Measurements from ENCODE around the gene ZNF189.
A peak's percentile ranks its signal among the peaks of the same experiment; 100 is the strongest.
"Not testable (repeated sequence)": the region's sequence is repeated elsewhere in the genome, so short reads cannot be mapped to it uniquely, and the experiment has no call there.

The ZNF189 gene

GRCh38 chr9:101381118-101381517 lies 17.5 kb upstream of the ZNF189 start:
- no peak overlapping the region for H3K4me3 ChIP-seq (ENCODE audit: low read length in 2 of 2)
- peaks cover 0 to 2% of the 10 kb centered on the region in 2 donors for H3K9me3 ChIP-seq (ENCODE audit: control insufficient read depth in 2 of 2, low read length in 2 of 2)
- H3K27ac ChIP-seq (ENCODE audit: low read length): no peak overlapping the region
- H3K4me1 ChIP-seq (ENCODE audit: control insufficient read depth, insufficient read depth, low read length): no peaks in the 10 kb centered on the region
- H3K27me3 ChIP-seq (ENCODE audit: control insufficient read depth in 1 of 2, insufficient read depth in 2 of 2, low read length in 2 of 2): no peaks in the 10 kb centered on the region
- H3K9ac ChIP-seq (ENCODE audit: low read length in 2 of 2): no peak overlapping the region
- no peaks in the 10 kb centered on the region for H3K36me3 ChIP-seq (ENCODE audit: control insufficient read depth in 2 of 2, insufficient read depth in 2 of 2, low read length in 2 of 2)

- H3K36me3 ChIP-seq (ENCODE audit: control insufficient read depth in 2 of 2, insufficient read depth in 2 of 2, low read length in 2 of 2): no peaks in the 10 kb centered on the region
- H3K27me3 ChIP-seq (ENCODE audit: control insufficient read depth in 1 of 2, insufficient read depth in 2 of 2, low read length in 2 of 2): no peaks in the 10 kb centered on the region
- peaks cover 0 to 2% of the 10 kb centered on the region in 2 donors for H3K9me3 ChIP-seq (ENCODE audit: control insufficient read depth in 2 of 2, low read length in 2 of 2)
- H3K4me1 ChIP-seq (ENCODE audit: control insufficient read depth, insufficient read depth, low read length): no peaks in the 10 kb centered on the region
- H3K27ac ChIP-seq (ENCODE audit: low read length): no peak overlapping the region
- no peak overlapping the region for H3K9ac ChIP-seq (ENCODE audit: low read length in 2 of 2)
- H3K4me3 ChIP-seq (ENCODE audit: low read length in 2 of 2): no peak overlapping the region
Observed at GRCh38 chr9:101381833-101382342, 16.8 kb upstream of the ZNF189 start.

GRCh38 chr9:101383361-101383760 lies 15.3 kb upstream of the ZNF189 start:
- peaks cover 0 to 2% of the 10 kb centered on the region in 2 donors for H3K9me3 ChIP-seq (ENCODE audit: control insufficient read depth in 2 of 2, low read length in 2 of 2)
- no peaks in the 10 kb centered on the region for H3K27me3 ChIP-seq (ENCODE audit: control insufficient read depth in 1 of 2, insufficient read depth in 2 of 2, low read length in 2 of 2)
- H3K9ac ChIP-seq (ENCODE audit: low read length in 2 of 2): no peak overlapping the region
- no peak overlapping the region for H3K4me3 ChIP-seq (ENCODE audit: low read length in 2 of 2)
- peaks cover 0 to under 1% of the 10 kb centered on the region in 2 donors for H3K36me3 ChIP-seq (ENCODE audit: control insufficient read depth in 2 of 2, insufficient read depth in 2 of 2, low read length in 2 of 2)
- H3K4me1 ChIP-seq (ENCODE audit: control insufficient read depth, insufficient read depth, low read length): no peaks in the 10 kb centered on the region
- H3K27ac ChIP-seq (ENCODE audit: low read length): no peak overlapping the region

- H3K9ac ChIP-seq (ENCODE audit: low read length in 2 of 2); H3K27ac ChIP-seq (ENCODE audit: low read length); H3K4me1 ChIP-seq (ENCODE audit: control insufficient read depth, insufficient read depth, low read length); H3K4me3 ChIP-seq (ENCODE audit: low read length in 2 of 2); H3K9me3 ChIP-seq (ENCODE audit: control insufficient read depth in 2 of 2, low read length in 2 of 2); H3K27me3 ChIP-seq (ENCODE audit: control insufficient read depth in 1 of 2, insufficient read depth in 2 of 2, low read length in 2 of 2); H3K36me3 ChIP-seq (ENCODE audit: control insufficient read depth in 2 of 2, insufficient read depth in 2 of 2, low read length in 2 of 2): not testable (repeated sequence)
Observed at GRCh38 chr9:101384873-101385536, 13.6 kb upstream of the ZNF189 start, which contains the start of gene BAAT. TSS of gene BAAT (minus strand) at chr9:101385006. CDS start at chr9:101371404, 13,602 bp downstream.

GRCh38 chr9:101387871-101388506 lies 10.7 kb upstream of the ZNF189 start:
- Histone ChIP-seq H3K4me1 (ENCODE audit: control insufficient read depth, insufficient read depth, low read length) (no peaks in the 10 kb centered on the region), H3K27me3 (ENCODE audit: control insufficient read depth in 1 of 2, insufficient read depth in 2 of 2, low read length in 2 of 2) (no peaks in the 10 kb centered on the region), H3K36me3 (ENCODE audit: control insufficient read depth in 2 of 2, insufficient read depth in 2 of 2, low read length in 2 of 2) (peaks cover 0 to 3% of the 10 kb centered on the region in 2 donors), H3K4me3 (ENCODE audit: low read length in 2 of 2) (no peak overlapping the region), H3K9ac (ENCODE audit: low read length in 2 of 2) (no peak overlapping the region), H3K9me3 (ENCODE audit: control insufficient read depth in 2 of 2, low read length in 2 of 2) (peaks cover 0 to 2% of the 10 kb centered on the region in 2 donors), H3K27ac (ENCODE audit: low read length) (no peak overlapping the region)

- H3K4me1 ChIP-seq (ENCODE audit: control insufficient read depth, insufficient read depth, low read length): no peaks in the 10 kb centered on the region
- H3K27ac ChIP-seq (ENCODE audit: low read length): no peak overlapping the region
- no peak overlapping the region for H3K4me3 ChIP-seq (ENCODE audit: low read length in 2 of 2)
- H3K9me3 ChIP-seq (ENCODE audit: control insufficient read depth in 2 of 2, low read length in 2 of 2): peaks cover 0 to 2% of the 10 kb centered on the region in 2 donors
- H3K9ac ChIP-seq (ENCODE audit: low read length in 2 of 2): no peak overlapping the region
- peaks cover 0 to 3% of the 10 kb centered on the region in 2 donors for H3K36me3 ChIP-seq (ENCODE audit: control insufficient read depth in 2 of 2, insufficient read depth in 2 of 2, low read length in 2 of 2)
- H3K27me3 ChIP-seq (ENCODE audit: control insufficient read depth in 1 of 2, insufficient read depth in 2 of 2, low read length in 2 of 2): no peaks in the 10 kb centered on the region
Observed at GRCh38 chr9:101388507-101388993, 10.1 kb upstream of the ZNF189 start.

GRCh38 chr9:101393135-101393534 lies 5.5 kb upstream of the ZNF189 start:
- Histone ChIP-seq H3K9me3 (ENCODE audit: control insufficient read depth in 2 of 2, low read length in 2 of 2) (no peaks in the 10 kb centered on the region), H3K36me3 (ENCODE audit: control insufficient read depth in 2 of 2, insufficient read depth in 2 of 2, low read length in 2 of 2) (peaks cover 0 to 3% of the 10 kb centered on the region in 2 donors), H3K9ac (ENCODE audit: low read length in 2 of 2) (no peak overlapping the region), H3K27me3 (ENCODE audit: control insufficient read depth in 1 of 2, insufficient read depth in 2 of 2, low read length in 2 of 2) (no peaks in the 10 kb centered on the region), H3K4me1 (ENCODE audit: control insufficient read depth, insufficient read depth, low read length) (peaks cover 5% of the 10 kb centered on the region), H3K4me3 (ENCODE audit: low read length in 2 of 2) (no peak overlapping the region), H3K27ac (ENCODE audit: low read length) (no peak overlapping the region)

- Histone ChIP-seq H3K27ac (ENCODE audit: low read length) (no peak overlapping the region), H3K27me3 (ENCODE audit: control insufficient read depth in 1 of 2, insufficient read depth in 2 of 2, low read length in 2 of 2) (no peaks in the 10 kb centered on the region), H3K4me1 (ENCODE audit: control insufficient read depth, insufficient read depth, low read length) (peaks cover 6% of the 10 kb centered on the region), H3K4me3 (ENCODE audit: low read length in 2 of 2) (no peak overlapping the region), H3K9me3 (ENCODE audit: control insufficient read depth in 2 of 2, low read length in 2 of 2) (no peaks in the 10 kb centered on the region), H3K9ac (ENCODE audit: low read length in 2 of 2) (no peak overlapping the region), H3K36me3 (ENCODE audit: control insufficient read depth in 2 of 2, insufficient read depth in 2 of 2, low read length in 2 of 2) (no peaks in the 10 kb centered on the region)
Observed at GRCh38 chr9:101394687-101395086, 4.0 kb upstream of the ZNF189 start.

- no peaks in the 10 kb centered on the region for H3K9me3 ChIP-seq (ENCODE audit: control insufficient read depth in 2 of 2, low read length in 2 of 2)
- H3K27me3 ChIP-seq (ENCODE audit: control insufficient read depth in 1 of 2, insufficient read depth in 2 of 2, low read length in 2 of 2): no peaks in the 10 kb centered on the region
- peak overlapping the region; percentile 83 for H3K27ac ChIP-seq (ENCODE audit: low read length)
- H3K9ac ChIP-seq (ENCODE audit: low read length in 2 of 2): peak overlapping the region; percentile 93 to 96
- peaks cover 5 to 20% of the 10 kb centered on the region in 2 donors for H3K36me3 ChIP-seq (ENCODE audit: control insufficient read depth in 2 of 2, insufficient read depth in 2 of 2, low read length in 2 of 2)
- peak overlapping the region; percentile 88 to 98 for H3K4me3 ChIP-seq (ENCODE audit: low read length in 2 of 2)
- peaks cover 15% of the 10 kb centered on the region for H3K4me1 ChIP-seq (ENCODE audit: control insufficient read depth, insufficient read depth, low read length)
Observed at GRCh38 chr9:101397746-101398067, 944 bp upstream of the ZNF189 start.

GRCh38 chr9:101398930-101399642 lies 435 bp downstream of the ZNF189 start:
- H3K9ac ChIP-seq (ENCODE audit: low read length in 2 of 2): peak overlapping the region; percentile 84 to 86
- H3K27me3 ChIP-seq (ENCODE audit: control insufficient read depth in 1 of 2, insufficient read depth in 2 of 2, low read length in 2 of 2): no peaks in the 10 kb centered on the region
- H3K9me3 ChIP-seq (ENCODE audit: control insufficient read depth in 2 of 2, low read length in 2 of 2): peaks cover 0 to 3% of the 10 kb centered on the region in 2 donors
- peaks cover 19 to 33% of the 10 kb centered on the region in 2 donors for H3K36me3 ChIP-seq (ENCODE audit: control insufficient read depth in 2 of 2, insufficient read depth in 2 of 2, low read length in 2 of 2)
- peak overlapping the region; percentile 71 to 88 for H3K4me3 ChIP-seq (ENCODE audit: low read length in 2 of 2)
- H3K4me1 ChIP-seq (ENCODE audit: control insufficient read depth, insufficient read depth, low read length): peaks cover 15% of the 10 kb centered on the region
- peak overlapping the region; percentile 56 for H3K27ac ChIP-seq (ENCODE audit: low read length)

All from stomach smooth muscle (tissue), 2 donors.